Mesenchymal stem cell (in vitro differentiated cells and primary cell): ENCODE data around the gene CCDC6.
A peak's percentile ranks its signal among the peaks of the same experiment; 100 is the strongest.

Experiments used
- DNase-seq: peaks from one replicate; pipeline ENCODE4 v3.0.0-alpha.2; 2013
- H2AFZ ChIP-seq: one replicate; pipeline ENCODE4 v1.6.1; 2013; ENCODE audit warnings: low read depth, mild to moderate bottlenecking, control low read depth, inconsistent platforms, low read length, moderate library complexity
- H2AK5ac ChIP-seq: 2 replicates; pipeline ENCODE4 v1.6.1; 2013; ENCODE audit warnings: low read length, moderate library complexity, mild to moderate bottlenecking, inconsistent platforms; ENCODE audit not compliant: severe bottlenecking
- H2BK120ac ChIP-seq: one replicate; pipeline ENCODE4 v1.6.1; 2013; ENCODE audit warnings: low read depth, mild to moderate bottlenecking, inconsistent platforms, low read length, moderate library complexity
- H2BK12ac ChIP-seq, 2 experiments: one replicate each; pipeline ENCODE4 v1.6.1; 2013; ENCODE audit warnings: inconsistent platforms in 2 of 2, low read length in 2 of 2, mild to moderate bottlenecking in 2 of 2, moderate library complexity in 2 of 2, control low read depth in 1 of 2
- H2BK15ac ChIP-seq: one replicate; pipeline ENCODE4 v1.6.1; 2013; ENCODE audit warnings: mild to moderate bottlenecking, low read depth, inconsistent platforms; ENCODE audit not compliant: poor library complexity, severe bottlenecking
- H2BK5ac ChIP-seq: 2 replicates; pipeline ENCODE4 v1.6.1; 2013; ENCODE audit warnings: low read depth, mild to moderate bottlenecking, low read length, control low read depth, inconsistent platforms; ENCODE audit not compliant: poor library complexity, severe bottlenecking
- H3K14ac ChIP-seq, 2 experiments: one replicate each; pipeline ENCODE4 v1.6.1; 2013; ENCODE audit warnings: inconsistent platforms in 2 of 2, low read length in 2 of 2, control low read depth in 1 of 2, mild to moderate bottlenecking in 1 of 2, moderate library complexity in 1 of 2
- H3K18ac ChIP-seq, 2 experiments: one replicate each; pipeline ENCODE4 v1.6.1; 2013; ENCODE audit warnings: inconsistent platforms in 2 of 2, low read length in 2 of 2, control low read depth in 1 of 2, low read depth in 1 of 2, mild to moderate bottlenecking in 1 of 2
- H3K23ac ChIP-seq, 2 experiments: one replicate each; pipeline ENCODE4 v1.6.1; 2013; ENCODE audit warnings: inconsistent platforms in 2 of 2, low read length in 2 of 2, mild to moderate bottlenecking in 2 of 2, moderate library complexity in 2 of 2, control low read depth in 1 of 2
- H3K27ac ChIP-seq: 2 replicates; pipeline ENCODE4 v1.5.1; 2013; ENCODE audit warnings: mild to moderate bottlenecking, moderate library complexity, low read length, control low read depth, inconsistent platforms; ENCODE audit not compliant: poor library complexity, severe bottlenecking
- H3K27me3 ChIP-seq, 2 experiments: 2 replicates each; pipeline versions ENCODE4 v1.6.1 to v1.7.0; 2013; ENCODE audit warnings: low read length in 2 of 2, mild to moderate bottlenecking in 2 of 2, moderate library complexity in 2 of 2, control low read depth in 1 of 2, inconsistent platforms in 1 of 2; ENCODE audit not compliant: control insufficient read depth in 1 of 2, insufficient read depth in 1 of 2
- H3K36me3 ChIP-seq, 2 experiments: 2 replicates each; pipeline versions ENCODE4 v1.6.1 to v1.7.0; 2013; ENCODE audit warnings: low read length in 2 of 2, control low read depth in 1 of 2, inconsistent platforms in 1 of 2, low read depth in 1 of 2, mild to moderate bottlenecking in 1 of 2; ENCODE audit not compliant: insufficient read depth in 2 of 2, control insufficient read depth in 1 of 2
- H3K4ac ChIP-seq, 2 experiments: one replicate each; pipeline ENCODE4 v1.6.1; 2013; ENCODE audit warnings: inconsistent platforms in 2 of 2, low read length in 2 of 2, mild to moderate bottlenecking in 2 of 2, moderate library complexity in 2 of 2, control low read depth in 1 of 2, low read depth in 1 of 2
- H3K4me1 ChIP-seq: 2 replicates; pipeline ENCODE4 v1.6.1; 2013; ENCODE audit warnings: low read depth, low read length, control low read depth; ENCODE audit not compliant: control insufficient read depth, insufficient read depth
- H3K4me2 ChIP-seq: 2 replicates; pipeline ENCODE4 v1.6.1; 2013; ENCODE audit warnings: low read length, mild to moderate bottlenecking, inconsistent platforms; ENCODE audit not compliant: poor library complexity, severe bottlenecking
- H3K4me3 ChIP-seq, 2 experiments: 2 replicates each; pipeline versions ENCODE4 v1.5.1 to v1.7.0; 2013; ENCODE audit warnings: low read length in 2 of 2, mild to moderate bottlenecking in 2 of 2, control low read depth in 1 of 2, low read depth in 1 of 2; ENCODE audit not compliant: insufficient read depth in 1 of 2
- H3K79me1 ChIP-seq: replicated peaks from 2 replicates; pipeline ENCODE4 v1.6.1; 2013; ENCODE audit warnings: mild to moderate bottlenecking, control low read depth, low read length, inconsistent platforms; ENCODE audit not compliant: poor library complexity, severe bottlenecking
- H3K9ac ChIP-seq: 2 replicates; pipeline ENCODE4 v1.7.0; 2013; ENCODE audit warnings: mild to moderate bottlenecking, low read length, moderate library complexity
- H3K9me3 ChIP-seq: 2 replicates; pipeline ENCODE4 v1.7.0; 2013; ENCODE audit warnings: mild to moderate bottlenecking, low read length; ENCODE audit not compliant: control insufficient read depth
- H4K8ac ChIP-seq: one replicate; pipeline ENCODE4 v1.6.1; 2013; ENCODE audit warnings: inconsistent platforms, mild to moderate bottlenecking, low read length, moderate library complexity
- H4K91ac ChIP-seq: one replicate; pipeline ENCODE4 v1.6.1; 2013; ENCODE audit warnings: mild to moderate bottlenecking, low read length, inconsistent platforms
- WGBS: methylation state at CpG from one replicate; pipeline ENCODE4 v1.1.7; 2013; ENCODE audit warnings: mixed read lengths; 5-methylcytosine and 5-hydroxymethylcytosine counted together

CCDC6 gene

DNA sequence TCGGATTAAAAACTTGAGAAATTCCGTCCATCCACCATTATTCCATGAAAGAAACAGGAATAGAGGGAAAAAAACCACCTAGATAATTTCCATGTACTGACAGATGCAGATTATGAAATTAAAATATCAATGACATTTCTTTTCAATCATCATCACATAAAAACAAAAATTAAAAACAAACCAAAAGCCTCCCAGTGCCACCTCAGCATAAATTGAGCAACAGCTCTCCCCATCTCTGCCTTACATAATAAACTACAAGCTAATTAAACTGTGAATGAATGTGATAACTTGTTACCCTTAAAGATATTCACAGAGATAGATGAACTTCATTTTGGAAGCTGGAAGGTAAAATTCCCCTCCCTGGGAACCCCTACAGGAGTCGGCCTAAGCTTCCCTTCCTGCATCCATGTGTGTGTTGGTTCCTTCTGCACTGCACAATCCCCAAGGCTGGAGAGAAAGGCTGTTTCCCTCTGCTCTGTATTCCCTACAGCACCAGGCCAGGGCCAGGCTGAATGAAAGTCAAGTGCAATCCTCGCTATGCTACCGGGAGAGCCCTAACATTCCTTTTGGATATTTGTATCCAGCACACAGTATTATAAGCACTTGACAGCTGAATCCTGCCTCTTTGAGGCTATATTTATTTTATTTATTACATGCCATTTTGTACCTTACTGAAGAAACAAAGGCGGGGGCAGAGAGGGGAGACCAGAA is 8.1 kb downstream of the CCDC6 start:
- no peak overlapping the region for H2AK5ac ChIP-seq
- no peaks in the 10 kb centered on the region for H3K9me3 ChIP-seq
- no peak overlapping the region for H2BK120ac ChIP-seq
- no peak overlapping the region for H4K91ac ChIP-seq
- H3K18ac ChIP-seq, result no peak overlapping the region
- H3K9ac ChIP-seq, result no peak overlapping the region
- peaks cover 0 to 4% of the 10 kb centered on the region in 2 experiments for H3K36me3 ChIP-seq
- no peak overlapping the region for H3K4me3 ChIP-seq
- no peak overlapping the region for H2BK12ac ChIP-seq
- no peaks in the 10 kb centered on the region for H3K27me3 ChIP-seq
- no peak overlapping the region for H3K27ac ChIP-seq
- no peak overlapping the region for H4K8ac ChIP-seq
- H3K4me1 ChIP-seq, result peaks cover 7% of the 10 kb centered on the region
- peak overlapping the region in 1 of 2 experiments; percentile 65 for H3K14ac ChIP-seq
- DNase-seq, result no peak
- no peak overlapping the region for H3K4me2 ChIP-seq
- no peak overlapping the region for H3K23ac ChIP-seq
- H2BK5ac ChIP-seq, result no peak overlapping the region
- H2BK15ac ChIP-seq, result no peak overlapping the region
- H2AFZ ChIP-seq, result no peak overlapping the region
- WGBS, result 98% methylated on average over 5 of the region's 6 CpGs
- no peak overlapping the region for H3K4ac ChIP-seq
- peaks cover 32% of the 10 kb centered on the region for H3K79me1 ChIP-seq

DNA sequence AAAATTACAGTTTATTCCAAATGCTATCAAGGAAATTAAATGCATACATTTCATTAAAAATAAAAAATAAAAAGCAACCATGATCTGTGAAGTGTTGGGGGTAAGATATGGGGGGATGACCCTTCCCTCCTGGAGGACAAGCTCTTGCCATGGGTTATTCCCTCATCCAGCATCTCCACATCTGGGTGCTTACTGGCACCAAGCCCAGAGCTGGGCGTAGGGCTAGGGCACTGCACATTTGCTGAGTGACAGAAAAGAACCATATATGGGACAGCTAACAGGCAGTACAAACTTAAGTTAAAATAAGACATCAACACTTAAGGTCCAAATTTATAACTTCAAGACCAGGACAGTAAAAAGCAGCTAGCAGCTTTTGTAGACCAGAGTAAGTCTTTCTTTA is 10.2 kb downstream of the CCDC6 start:
- Histone ChIP-seq H3K36me3 (peaks cover 0 to 4% of the 10 kb centered on the region in 2 experiments), H3K18ac (no peak overlapping the region), H3K27me3 (no peaks in the 10 kb centered on the region), H2BK12ac (no peak overlapping the region), H3K79me1 (peaks cover 42% of the 10 kb centered on the region), H2AFZ (no peak overlapping the region), H4K91ac (no peak overlapping the region), H3K4me2 (no peak overlapping the region), H3K9me3 (no peaks in the 10 kb centered on the region), H3K9ac (no peak overlapping the region), H3K4ac (no peak overlapping the region), H2AK5ac (no peak overlapping the region), H3K23ac (no peak overlapping the region), H3K27ac (no peak overlapping the region), H3K4me1 (peaks cover 8% of the 10 kb centered on the region), H3K14ac (no peak overlapping the region), H2BK120ac (no peak overlapping the region), H4K8ac (no peak overlapping the region), H3K4me3 (no peak overlapping the region), H2BK15ac (no peak overlapping the region), H2BK5ac (no peak overlapping the region)
- 100% methylated on average over 1 of the region's 1 CpG for WGBS
- no peak for DNase-seq

DNA sequence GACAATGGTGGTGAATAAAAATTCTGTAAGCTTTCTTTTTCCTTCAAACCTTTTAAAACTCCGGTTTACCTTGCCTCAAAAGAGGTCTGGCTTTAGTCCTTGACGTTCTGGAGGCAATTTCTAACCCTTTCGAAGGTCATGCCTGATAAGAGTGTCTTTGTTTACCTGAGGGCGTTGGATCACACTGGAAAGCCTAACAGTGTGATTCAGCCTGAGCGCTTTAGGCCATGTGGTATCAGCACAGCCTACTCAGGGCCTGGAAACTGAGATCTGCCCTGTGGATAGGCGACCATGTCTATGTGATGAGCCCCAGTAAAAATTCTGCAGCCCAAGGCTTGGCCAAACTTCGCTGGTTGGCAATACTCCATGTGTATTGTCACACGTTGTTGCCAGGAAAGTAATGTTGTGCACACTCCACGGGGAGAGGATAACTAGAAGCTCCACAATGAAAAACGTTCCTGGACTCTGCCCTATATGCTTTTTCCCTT is 10.7 kb downstream of the CCDC6 start:
- H2BK15ac ChIP-seq, result no peak overlapping the region
- no peak overlapping the region for H2BK120ac ChIP-seq
- H3K27ac ChIP-seq, result no peak overlapping the region
- H3K4me2 ChIP-seq, result no peak overlapping the region
- H2AK5ac ChIP-seq, result no peak overlapping the region
- H2BK5ac ChIP-seq, result no peak overlapping the region
- peaks cover 8% of the 10 kb centered on the region for H3K4me1 ChIP-seq
- no peak for DNase-seq
- H2AFZ ChIP-seq, result no peak overlapping the region
- no peak overlapping the region for H2BK12ac ChIP-seq
- peaks cover 0 to 4% of the 10 kb centered on the region in 2 experiments for H3K36me3 ChIP-seq
- peaks cover 40% of the 10 kb centered on the region for H3K79me1 ChIP-seq
- H3K9ac ChIP-seq, result peak overlapping the region; percentile 58
- WGBS, result 75% methylated on average over 10 of the region's 10 CpGs
- H3K4ac ChIP-seq, result no peak overlapping the region
- H3K9me3 ChIP-seq, result no peaks in the 10 kb centered on the region
- H3K23ac ChIP-seq, result no peak overlapping the region
- H3K4me3 ChIP-seq, result no peak overlapping the region
- H3K14ac ChIP-seq, result no peak overlapping the region
- no peaks in the 10 kb centered on the region for H3K27me3 ChIP-seq
- H4K91ac ChIP-seq, result no peak overlapping the region
- no peak overlapping the region for H3K18ac ChIP-seq
- H4K8ac ChIP-seq, result peak overlapping the region; percentile 12

DNA sequence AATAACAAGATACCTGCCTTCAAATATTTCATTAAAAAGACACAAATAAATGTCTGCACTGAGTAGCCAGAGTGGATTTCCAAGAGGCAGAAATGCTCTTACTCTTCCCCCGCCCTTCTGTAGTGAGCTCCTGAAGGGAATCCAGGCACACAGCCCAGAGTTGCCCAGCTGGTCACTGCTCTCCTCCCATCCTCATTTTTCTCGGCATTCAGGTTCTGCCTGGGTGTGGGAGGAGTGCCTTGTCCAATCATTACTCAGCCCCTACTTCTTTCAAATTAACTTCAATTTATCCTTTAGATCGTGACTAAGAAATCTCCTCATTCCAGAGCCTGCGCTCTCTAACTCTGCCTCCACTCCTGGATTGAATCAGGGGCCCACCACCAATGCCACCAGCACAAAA is 12.2 kb downstream of the CCDC6 start:
- Histone ChIP-seq H3K4me2 (no peak overlapping the region), H4K91ac (no peak overlapping the region), H3K4me3 (no peak overlapping the region), H3K27me3 (no peaks in the 10 kb centered on the region), H2AFZ (no peak overlapping the region), H2BK12ac (no peak overlapping the region), H4K8ac (no peak overlapping the region), H3K36me3 (peaks cover 10% of the 10 kb centered on the region in 2 experiments), H3K79me1 (peaks cover 47% of the 10 kb centered on the region), H3K9ac (peak overlapping the region; percentile 17), H3K9me3 (no peaks in the 10 kb centered on the region), H3K18ac (no peak overlapping the region), H3K14ac (no peak overlapping the region), H2BK5ac (no peak overlapping the region), H2BK15ac (no peak overlapping the region), H2AK5ac (no peak overlapping the region), H3K4me1 (peaks cover 5% of the 10 kb centered on the region), H3K23ac (no peak overlapping the region), H3K27ac (no peak overlapping the region), H2BK120ac (no peak overlapping the region), H3K4ac (no peak overlapping the region)
- WGBS, result 89% methylated on average over 4 of the region's 4 CpGs
- DNase-seq, result no peak
